Activated CD8-positive, alpha-beta memory T cell treated with anti-CD3 and anti-CD28 coated beads for 24 hours (primary cell): ENCODE data around the gene ARHGAP40.

ENCODE experiments used
- DNase-seq: peaks from one replicate; pipeline ENCODE4 v3.0.0-alpha.2; 2020

Gene ARHGAP40

DNA sequence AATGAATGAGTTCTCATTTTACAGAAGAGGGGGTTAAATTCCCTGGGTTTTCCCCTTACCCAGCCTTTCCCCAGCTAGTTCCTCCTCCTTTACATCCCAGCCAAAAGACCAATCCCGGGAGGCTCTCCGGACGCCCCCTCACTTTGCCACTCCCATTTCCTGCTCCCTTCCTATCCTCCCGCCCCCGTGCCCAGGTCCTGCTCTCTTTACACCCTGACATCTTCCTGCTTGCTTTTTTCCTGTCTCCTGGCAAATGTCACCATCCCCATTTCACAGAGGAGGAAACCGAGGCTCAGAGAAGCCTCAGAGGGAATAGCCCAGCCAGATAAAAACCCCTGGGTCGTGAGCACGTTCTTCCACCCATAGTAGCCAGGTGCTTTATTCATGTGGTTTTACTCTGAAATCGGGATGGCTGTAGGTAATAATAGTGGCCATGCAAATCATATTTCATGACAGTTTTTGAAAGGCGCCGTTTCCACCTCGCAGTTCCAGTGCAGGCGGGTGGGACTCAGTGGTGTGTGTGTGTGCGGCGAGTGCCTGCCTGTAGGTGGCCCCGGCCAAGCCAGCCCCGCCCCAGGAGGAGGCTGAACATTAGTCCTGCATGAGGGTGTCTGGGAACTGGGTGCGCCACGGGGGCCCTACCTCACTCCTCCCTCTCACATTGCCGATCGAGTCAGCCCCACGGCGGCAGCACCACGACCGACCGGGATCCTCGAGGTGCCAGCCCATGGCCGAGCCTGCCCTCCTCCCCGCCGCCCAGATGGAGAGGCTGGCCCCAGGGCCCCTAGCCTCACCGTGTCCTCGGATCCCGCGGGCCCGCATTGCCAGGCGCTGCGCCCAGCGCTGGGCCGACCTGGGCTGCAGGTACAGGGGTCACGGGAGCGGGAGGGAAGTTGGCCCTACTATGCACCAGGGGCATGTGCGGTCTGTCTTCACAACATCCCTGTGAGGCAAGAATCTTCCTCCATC lies at the start of gene ARHGAP40:
TSS of gene ARHGAP40 (plus strand) at position 594 of the 969 bp plus-strand sequence.
- DNase-seq = peak; percentile 64

DNA sequence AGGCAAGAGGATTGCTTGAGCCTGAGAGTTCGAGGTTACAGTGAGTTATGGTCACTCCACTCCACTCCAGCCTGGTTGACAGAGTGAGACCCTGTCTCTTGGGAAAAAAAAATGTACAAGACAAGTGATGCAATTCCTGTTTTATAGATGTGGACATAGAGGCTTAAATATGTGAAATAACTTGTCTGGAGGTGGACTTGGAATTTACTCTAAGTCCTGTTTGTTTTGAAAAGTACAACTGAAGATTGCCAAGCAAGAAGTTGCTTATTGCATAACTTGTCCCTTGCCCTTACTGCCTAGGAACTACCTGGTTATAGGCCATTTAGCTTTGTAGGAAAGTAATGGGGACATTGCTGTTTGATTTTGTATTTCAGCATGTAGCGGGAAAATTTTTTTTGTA lies 46.6 kb upstream of the ARHGAP40 start:
- no peak for DNase-seq

DNA sequence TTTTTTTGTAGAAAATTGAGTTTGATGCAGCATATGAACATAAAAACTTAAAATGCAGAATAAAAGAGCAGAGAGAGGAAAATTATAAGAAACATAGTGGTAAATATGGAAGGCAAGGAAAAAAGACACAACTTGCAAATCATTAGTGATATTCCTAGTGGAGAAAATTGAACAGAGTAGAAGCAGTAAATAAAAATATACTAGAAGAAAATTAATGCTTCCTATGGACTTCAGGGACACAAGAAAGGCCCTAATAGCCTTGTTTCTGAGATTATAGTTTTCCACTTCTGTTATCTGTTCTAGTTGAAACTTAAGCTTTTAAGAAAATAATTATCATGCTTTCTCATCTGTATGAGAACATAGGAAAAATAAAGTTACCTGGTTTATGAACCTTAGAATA lies 46.2 kb upstream of the ARHGAP40 start:
- no peak for DNase-seq

DNA sequence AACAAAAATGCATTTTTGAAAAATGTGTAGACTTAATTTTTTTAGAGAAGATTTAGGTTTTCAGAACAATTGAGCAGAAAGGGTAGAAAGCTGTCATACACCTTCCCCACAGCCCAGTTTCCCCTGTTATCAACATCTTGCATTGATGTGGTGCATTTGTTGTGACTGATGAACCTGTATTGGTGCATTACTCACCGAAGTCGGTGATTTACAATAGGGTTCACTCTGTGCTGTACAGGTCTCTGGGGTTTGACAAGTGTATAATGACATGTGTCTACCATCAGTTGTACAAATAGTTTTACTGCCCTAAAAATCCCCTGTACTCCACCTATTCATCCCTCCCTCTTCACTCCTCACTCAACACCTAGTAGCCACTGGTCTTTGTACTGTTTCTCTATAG lies 44.4 kb upstream of the ARHGAP40 start:
- DNase-seq = no peak

DNA sequence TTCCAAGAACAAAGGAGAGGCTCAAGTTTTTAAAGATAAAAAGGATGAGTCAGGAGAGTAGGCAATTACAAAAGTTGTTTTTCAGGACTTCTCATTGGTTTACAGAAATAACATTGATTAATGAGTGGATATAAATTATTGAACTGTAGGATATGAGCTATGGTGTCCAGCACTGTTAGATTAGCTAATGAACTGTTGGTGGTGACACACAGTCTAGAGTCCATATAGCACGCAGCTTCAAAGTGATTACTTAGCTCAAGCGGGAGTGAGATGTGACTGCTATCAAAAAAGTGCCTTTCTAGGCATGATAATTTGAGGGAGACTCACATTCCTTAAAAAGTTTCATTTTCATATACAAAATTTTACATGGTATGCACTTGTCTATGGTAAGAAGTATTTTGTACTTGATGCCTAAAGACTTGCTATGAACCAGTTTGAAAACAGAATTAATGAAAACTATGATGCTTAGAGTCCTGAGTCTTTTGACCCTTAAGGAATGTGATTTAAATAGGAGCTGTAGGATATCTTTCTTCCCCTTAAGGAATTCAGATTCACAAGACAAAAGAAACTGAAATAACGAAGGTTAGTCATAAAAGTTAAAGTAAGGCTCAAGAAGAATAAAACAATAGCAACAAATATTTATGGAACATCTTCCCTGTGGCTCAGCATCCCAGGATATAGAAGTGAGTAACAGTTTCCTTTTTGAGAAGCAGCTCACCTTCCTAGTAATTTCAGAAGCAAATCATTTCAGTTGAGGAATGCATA lies 42.8 kb upstream of the ARHGAP40 start:
- DNase-seq = no peak

DNA sequence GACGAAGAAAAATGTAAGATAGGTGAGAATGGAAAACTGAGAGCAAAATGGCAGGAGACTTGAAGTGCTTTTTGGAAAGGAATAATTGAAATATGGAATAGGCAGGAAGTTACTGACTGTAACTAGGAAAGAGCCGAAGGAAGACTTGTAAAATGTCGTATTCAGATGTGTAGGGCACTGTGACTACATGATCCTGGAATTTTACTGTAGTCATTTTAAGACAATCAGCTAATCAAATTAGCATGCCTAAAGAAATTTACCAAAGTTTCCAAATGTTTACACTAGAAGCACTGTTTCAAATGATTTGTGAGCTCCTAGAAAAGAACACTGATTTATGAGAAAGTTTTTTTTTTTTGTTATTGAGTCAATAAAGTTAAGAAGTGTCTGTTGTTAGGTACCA lies 41.8 kb upstream of the ARHGAP40 start:
- no peak for DNase-seq

DNA sequence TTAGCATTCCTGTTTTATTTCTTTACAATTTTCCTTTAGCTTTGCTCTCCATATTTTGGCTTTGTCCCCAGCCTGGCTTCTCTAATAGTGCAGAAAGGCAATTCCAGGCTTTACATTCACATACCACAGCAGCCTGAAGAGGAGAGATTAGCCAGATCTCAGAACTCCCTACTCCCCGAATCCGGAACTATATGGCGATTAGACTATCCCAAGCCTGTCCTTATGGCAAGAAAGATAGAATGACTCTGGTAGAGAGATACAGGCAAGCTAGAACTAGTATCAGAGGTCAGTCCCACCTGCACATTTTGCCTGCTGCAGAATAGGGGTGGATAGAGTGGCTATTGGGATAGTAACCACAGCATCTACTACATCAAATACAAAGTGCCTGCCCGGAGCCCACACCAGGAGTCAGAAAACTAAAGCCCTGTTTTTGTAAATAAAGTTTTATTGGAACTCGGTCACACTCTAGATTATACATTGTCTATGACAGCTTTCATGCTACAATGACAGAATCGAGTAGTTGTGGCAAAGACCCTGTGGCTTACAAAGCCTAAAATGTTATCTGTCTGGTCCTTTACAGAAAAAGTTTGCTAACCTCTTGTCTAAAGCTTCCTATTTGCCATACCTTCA lies 37.7 kb upstream of the ARHGAP40 start:
- DNase-seq = no peak

DNA sequence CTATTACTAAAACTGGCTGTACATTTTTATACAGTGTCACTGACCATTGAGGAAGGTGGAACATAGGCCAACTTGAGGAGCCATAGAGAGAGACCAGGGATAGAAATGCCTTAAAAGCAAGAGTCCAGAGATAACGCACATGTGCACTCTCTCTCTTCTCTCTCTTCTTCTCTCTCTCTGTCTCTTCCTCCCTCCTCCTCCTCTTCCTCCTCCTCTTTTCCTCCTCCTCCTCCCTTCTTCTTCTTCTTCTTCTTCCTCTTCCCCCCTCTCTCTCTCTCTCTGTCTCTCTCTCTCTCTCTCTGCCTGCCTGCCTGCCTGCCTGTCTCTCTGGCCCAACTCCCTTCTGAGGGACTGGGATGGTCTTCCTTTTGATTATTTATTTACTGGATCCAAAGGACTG lies 36.9 kb upstream of the ARHGAP40 start:
- no peak for DNase-seq

DNA sequence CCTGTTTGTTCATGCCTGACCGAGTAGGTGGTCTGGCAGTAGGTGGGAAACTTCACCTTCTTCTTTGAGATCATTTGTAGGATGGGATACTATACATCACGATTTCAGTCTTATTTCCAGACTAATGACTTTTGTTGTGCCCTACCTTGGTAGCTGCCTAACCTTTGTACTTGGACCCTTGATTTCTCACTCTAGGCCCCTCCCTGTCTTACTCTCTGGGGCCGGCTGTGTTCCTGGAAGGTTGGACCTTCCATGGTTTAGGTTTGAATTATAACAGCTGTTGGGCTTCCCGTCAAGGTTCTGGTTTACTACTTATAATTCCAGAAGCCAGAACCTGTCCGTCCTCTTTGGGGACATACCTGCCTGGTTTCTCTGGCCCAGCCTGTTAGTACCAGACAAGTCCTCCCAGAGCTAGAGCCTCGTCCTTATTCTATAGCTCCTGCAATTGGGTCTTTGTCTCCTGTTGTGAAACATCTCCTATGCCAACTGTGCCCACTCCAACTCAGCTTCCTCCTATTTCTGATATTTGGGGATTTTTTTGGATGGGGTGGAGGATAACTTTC lies 35.5 kb upstream of the ARHGAP40 start:
- no peak for DNase-seq

DNA sequence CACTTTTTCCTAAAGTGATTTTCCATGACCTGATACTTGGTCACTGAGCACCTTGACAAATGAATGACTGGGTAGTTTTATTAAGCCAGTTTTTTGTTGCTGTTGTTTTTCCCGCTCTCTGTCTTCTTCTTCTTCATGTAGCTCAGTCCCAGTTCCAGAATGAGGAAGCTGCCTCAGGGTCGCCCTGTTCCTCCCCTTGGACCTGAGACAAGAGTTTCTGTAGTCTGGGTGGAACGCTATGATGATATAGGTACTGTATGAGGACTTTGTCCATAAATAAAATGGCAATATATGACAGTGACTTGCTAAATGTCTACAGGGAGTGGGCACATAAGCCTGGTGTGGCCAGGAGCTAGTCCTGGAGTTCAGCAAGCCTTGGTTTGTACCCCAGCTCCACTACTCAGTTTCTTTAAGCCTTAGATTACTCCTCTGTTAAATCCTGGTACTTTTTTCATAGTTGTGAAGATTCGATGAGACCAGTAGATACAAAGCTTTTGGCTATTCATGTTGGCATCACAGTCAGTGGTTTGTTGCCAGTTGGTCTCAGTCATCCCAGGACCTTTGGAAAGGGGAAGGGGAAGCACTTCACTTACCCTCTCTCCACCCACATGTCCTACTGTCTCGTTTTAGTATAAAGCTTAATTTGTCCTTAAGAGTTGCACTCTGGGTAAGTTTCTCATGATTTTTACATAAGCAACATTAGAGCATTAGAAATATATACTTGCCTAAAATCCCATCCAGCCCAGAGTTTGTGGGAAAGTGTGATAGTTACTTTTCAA lies 31.7 kb upstream of the ARHGAP40 start:
- DNase-seq = no peak

DNA sequence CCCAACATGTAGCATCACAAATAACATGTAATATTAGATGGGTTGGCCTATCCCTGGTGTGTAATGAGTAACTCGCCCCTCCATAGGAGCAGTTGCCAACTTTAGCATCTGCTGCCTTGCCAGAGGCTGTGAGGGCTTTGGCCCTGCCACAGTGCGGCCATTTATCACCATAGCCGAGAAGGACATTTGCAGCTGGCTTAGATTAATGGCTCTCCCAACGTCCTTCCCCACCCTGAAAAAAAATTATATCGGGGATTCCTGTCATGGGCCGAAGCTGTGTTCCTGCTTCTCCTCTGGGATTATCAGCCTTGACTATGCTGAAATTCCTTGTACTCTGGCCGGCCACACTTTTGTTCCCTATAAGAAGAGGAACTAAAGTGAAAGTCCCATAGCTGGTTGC lies 28.2 kb upstream of the ARHGAP40 start:
- no peak for DNase-seq

DNA sequence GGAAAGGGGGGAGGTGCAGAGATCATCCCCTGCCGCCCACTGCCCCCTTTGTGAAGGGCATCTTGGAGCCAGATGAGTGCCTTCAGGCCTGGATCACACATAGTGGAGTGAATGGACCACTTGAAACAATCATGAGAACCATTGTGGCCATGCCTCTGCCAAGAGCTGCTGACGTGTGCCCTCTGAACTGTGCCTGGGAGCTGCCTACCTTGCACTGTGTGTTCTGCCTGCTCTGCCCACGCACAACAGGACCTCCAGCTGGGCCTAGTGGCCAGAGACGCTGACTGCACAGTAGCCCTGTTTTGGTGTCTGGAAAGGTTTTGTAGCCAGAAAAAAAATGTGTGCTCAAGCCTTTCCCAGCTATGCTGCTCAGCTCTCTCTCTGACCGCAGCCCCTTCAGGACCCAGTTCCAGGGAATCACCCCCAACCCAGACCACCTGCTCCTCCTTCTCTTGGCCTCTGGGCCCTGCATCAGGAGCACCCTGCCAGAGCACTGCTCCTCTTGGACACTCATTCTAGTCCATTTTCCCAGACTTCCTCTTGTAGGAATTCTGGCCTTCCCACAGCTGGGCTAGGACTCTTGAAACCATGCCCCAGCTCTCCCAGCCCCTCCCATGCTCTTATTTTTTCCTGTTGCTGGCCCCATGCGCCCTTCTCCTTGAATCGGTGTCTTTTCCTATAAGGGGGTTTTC lies 22.2 kb upstream of the ARHGAP40 start:
- no peak for DNase-seq

DNA sequence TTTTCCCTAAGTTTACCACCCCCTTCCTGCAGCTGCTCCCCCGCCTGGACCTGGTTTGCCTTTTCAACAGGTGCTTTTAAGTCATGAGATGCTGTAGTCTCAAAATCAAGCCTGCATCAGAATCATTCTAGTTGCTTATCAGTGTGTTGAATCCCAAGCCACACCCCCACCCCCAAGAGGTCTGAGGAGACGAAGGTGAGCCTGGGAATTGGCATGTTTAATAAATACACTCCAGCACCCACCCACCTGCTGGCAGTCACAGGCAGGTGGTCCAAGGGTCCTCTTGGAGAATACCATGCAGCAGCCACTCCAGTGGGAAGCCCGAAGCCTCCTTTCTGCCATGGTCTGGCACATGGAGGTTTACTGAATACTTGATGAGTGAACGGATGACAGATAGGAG lies 21.7 kb upstream of the ARHGAP40 start:
- DNase-seq = no peak

DNA sequence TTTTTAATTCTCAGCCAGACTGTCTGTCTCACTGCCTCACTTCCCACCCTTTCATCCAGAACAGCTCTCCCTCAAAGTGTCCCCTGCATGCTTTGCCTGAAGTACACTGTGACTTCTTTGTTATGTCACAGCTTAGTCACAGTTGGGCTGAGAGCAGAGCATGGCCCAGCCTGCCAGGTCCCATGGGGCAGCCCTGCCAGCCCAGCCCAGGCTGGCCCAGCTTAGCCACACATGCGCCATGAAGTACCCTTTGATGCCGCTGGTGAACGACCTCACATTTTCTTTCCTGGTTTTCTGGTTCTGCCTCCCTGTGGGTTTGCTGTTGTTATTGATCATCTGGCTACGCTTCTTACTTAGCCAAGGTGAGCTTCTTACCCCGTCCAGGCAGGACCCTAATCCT lies 20.6 kb upstream of the ARHGAP40 start, which contains the start of gene ADIG:
TSS of gene ADIG (plus strand) at position 185 of the 400 bp plus-strand sequence. CDS start at position 239, 54 bp downstream.
- no peak for DNase-seq

DNA sequence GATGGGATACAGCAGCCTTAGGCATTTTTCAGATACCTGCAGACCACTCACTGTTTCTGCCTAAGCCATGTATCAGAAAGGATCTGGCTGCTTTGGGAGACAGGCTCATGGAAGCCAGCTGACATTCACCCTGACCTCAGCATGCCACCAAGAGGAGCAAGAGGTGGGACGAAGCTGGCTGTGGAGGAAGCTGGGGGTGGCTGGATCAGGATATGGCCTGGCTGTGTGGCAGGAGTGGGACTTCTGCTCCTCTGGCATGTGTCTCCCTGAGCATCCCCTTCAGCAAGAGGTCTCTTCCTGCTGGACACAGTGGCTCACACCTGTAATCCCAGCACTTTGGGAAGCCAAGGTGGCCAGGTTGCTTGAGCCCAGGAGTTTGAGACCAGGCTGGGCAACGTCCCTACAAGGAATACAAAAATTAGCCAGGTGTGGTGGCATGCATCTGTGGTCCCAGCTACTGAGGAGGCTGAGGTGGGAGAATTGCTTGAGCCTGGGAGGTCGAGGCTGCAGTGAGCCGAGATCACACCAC lies 19.7 kb upstream of the ARHGAP40 start:
- no peak for DNase-seq

DNA sequence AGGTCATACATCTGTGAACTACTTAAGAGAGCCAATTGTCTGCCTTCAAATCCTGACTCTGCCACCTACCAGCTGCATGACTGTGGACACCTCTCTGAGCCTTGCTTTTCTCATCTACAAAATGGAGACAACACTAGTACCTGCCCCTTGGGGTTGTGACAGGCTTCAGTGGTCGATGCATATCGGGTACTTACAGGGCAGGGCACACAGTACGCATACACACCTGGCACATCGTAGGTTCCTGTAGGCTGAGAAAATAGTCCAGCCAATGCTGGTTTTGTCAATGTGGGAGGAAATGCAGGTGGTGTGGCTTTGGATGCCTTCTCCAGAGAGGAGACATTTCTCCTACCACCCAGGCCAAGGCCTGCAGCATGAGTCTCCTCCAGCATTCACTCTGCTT lies 18.3 kb upstream of the ARHGAP40 start:
- DNase-seq = no peak

DNA sequence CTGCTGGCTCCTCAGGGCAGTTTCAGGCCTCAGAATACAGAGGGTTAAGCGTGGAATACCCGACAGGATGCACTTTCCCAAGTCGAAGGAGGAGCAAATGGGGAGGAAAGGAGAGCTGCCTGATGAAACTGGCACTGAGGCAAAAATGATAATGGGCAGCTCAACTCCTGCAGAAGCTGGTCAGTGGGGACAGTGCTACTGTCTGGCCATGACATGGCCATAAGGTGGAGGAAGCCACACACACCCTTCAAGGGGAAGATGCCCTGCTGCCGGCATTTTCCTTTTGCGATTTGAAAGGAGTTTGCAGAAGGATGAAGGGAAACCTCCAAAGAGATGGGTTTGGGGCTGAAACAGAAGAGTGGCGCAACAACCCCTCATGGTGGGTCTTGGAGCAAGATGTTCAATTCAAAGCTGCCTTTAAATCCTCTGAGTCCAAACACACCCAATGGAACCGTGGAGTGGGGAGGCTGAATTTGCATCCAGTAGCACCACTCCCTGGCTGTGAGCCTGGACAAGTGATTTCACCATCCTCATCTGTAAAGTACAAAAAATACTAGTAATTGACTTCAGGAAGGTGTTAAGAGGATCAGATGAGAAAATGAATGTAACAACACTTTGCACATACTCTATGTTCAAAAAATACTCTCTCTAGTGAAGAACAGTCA lies 17.4 kb upstream of the ARHGAP40 start:
- no peak for DNase-seq

DNA sequence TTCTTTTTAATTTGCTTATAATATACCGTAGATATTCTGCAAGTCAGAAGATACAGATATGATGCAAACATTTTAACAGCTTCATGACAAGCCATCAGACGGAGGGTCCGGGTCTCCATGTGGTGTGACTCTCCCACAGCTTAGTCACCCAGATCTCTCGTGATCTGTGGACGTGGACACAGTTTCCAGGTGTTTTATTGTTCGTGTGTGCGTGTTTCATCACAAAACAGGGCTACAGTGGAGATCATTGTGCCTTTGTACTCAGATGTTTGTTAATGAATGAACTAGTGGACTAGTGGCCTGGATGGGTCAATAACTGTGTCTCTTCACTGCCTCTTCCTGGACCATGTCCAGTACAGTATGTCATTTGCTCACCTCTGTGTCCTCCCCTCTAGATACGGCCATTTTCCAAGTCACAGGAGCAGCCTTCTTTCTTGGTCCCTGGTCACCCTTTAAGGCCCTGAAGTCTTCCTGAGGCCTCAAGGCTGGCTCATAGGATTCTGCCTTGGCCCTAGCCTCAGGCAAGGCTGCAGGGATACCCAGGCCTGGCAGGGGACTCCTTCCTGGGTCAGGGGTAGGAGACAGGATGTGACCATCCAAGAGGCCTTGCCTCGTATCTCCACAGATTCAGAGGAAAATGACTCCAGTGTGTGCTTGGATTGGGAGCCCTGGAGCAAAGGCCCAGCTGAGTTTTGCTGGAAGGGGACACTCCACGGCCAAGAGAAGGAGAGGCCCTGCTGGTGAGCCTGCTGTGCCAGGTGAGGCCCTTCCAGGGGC lies 16.0 kb upstream of the ARHGAP40 start:
- DNase-seq = no peak

DNA sequence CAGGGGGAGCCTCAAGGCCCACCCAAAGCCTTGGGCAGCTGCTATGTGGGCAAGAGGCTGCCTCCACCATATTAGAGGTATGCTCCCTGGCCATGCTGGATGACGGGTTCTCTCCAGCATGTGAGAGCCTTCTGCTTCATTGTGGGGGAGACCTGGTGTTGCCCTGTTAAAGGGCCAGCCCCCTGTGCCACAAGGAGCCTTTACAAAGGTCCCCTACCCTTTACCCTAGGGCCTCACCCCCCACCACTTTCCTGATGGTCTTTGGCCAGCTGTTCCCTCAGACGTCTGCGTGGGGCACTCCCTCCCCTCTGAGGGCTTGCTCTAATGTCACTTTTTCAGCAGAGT lies 15.5 kb upstream of the ARHGAP40 start:
- DNase-seq = no peak

DNA sequence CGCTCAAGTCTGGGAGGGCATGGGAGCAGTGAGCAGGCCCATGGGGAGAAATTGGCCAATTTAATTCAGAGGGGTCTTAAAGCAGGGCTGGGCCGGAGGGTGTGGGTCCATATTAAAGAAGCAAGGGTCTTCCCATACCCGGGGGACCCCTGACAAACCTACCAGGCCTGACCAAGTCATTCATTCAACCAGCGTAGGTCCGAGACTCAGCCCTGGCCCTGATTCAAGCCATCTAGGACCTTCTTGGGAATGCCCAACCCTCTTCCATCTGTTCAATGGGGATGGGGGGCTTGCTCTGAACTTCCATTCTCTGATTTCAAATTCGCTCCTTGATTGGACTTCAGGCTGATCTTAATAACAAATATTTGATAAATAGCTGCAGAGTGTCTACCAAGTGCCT lies 13.3 kb upstream of the ARHGAP40 start:
- DNase-seq = no peak
